HAP-1 (cell line): ENCODE results near the gene MTA1.

Source experiments
- DNase-seq, 2 experiments: peaks; one replicate each; pipeline ENCODE4 v3.0.0-alpha.2; 2016 to 2020; ENCODE audit warnings: low spot score in 2 of 2
- H3K27me3 ChIP-seq: fragments of 250-450 bp; sonication (Bioruptor Pico); 2 replicates; pipeline ENCODE4 v1.5.1; 2020; ENCODE audit warnings: low read depth, mild to moderate bottlenecking, moderate library complexity
- H3K36me3 ChIP-seq: fragments of 250-450 bp; sonication (Bioruptor Pico); replicated peaks from 2 replicates; pipeline ENCODE4 v1.5.1; 2020; ENCODE audit warnings: mild to moderate bottlenecking
- H3K4me1 ChIP-seq: fragments of 250-450 bp; sonication (Bioruptor Pico); 2 replicates; pipeline ENCODE4 v1.5.1; 2020; ENCODE audit warnings: mild to moderate bottlenecking
- H3K4me3 ChIP-seq: fragments of 250-450 bp; sonication (Bioruptor Pico); 2 replicates; pipeline ENCODE4 v1.5.1; 2020; ENCODE audit warnings: mild to moderate bottlenecking, moderate library complexity
- H3K9me3 ChIP-seq: fragments of 250-450 bp; sonication (Bioruptor Pico); 2 replicates; pipeline ENCODE4 v1.5.1; 2020; ENCODE audit warnings: mild to moderate bottlenecking, moderate library complexity
- in situ Hi-C: fragments of 300-500 bp; cut with MboI; formaldehyde crosslinking; loops from 3 replicates; pipeline ENCODE4 v1.14.3; 2020; ENCODE audit warnings: low sequenced_read_pairs, inconsistent platforms, mixed read lengths

MTA1 gene

GRCh38 chr14:105484069-105484996, 64.7 kb downstream of the MTA1 start:
- no peak for DNase-seq
- in situ Hi-C loops: no loop called here
- Histone ChIP-seq H3K27me3 (peaks cover 14% of the 10 kb centered on the region), H3K4me3 (no peak overlapping the region), H3K9me3 (no peaks in the 10 kb centered on the region), H3K36me3 (no peaks in the 10 kb centered on the region), H3K4me1 (peaks cover 20% of the 10 kb centered on the region)

- no peak for DNase-seq
- no peaks in the 10 kb centered on the region for H3K9me3 ChIP-seq
- H3K27me3 ChIP-seq: peaks cover 7% of the 10 kb centered on the region
- no peak overlapping the region for H3K4me3 ChIP-seq
- H3K36me3 ChIP-seq: no peaks in the 10 kb centered on the region
- peaks cover 23% of the 10 kb centered on the region for H3K4me1 ChIP-seq
- in situ Hi-C loops: no loop called here
Measured at GRCh38 chr14:105484997-105485393, 65.4 kb downstream of the MTA1 start.

GRCh38 chr14:105485739-105486162, 66.1 kb downstream of the MTA1 start:
- in situ Hi-C loops: no loop called here
- Histone ChIP-seq H3K4me1 (peaks cover 20% of the 10 kb centered on the region), H3K27me3 (no peaks in the 10 kb centered on the region), H3K4me3 (no peak overlapping the region), H3K9me3 (no peaks in the 10 kb centered on the region), H3K36me3 (no peaks in the 10 kb centered on the region)
- DNase-seq: peak; percentile 42 to 78

GRCh38 chr14:105486163-105486973, 66.7 kb downstream of the MTA1 start, which contains the start of gene CRIP1:
CRIP1 (plus strand) TSS chr14:105486886; CDS start chr14:105487260, 374 bp downstream.
- Histone ChIP-seq H3K4me1 (peaks cover 14% of the 10 kb centered on the region), H3K27me3 (no peaks in the 10 kb centered on the region)
- in situ Hi-C loops: no loop called here

GRCh38 chr14:105486974-105487448, 67.4 kb downstream of the MTA1 start:
- no peak overlapping the region for H3K4me3 ChIP-seq
- in situ Hi-C loops: no loop called here
- H3K27me3 ChIP-seq: no peaks in the 10 kb centered on the region
- peaks cover 2% of the 10 kb centered on the region; the same call in 1 of the 2 replicates for H3K36me3 ChIP-seq
- no peaks in the 10 kb centered on the region for H3K9me3 ChIP-seq
- peaks cover 10% of the 10 kb centered on the region for H3K4me1 ChIP-seq
- DNase-seq: no peak

More at GRCh38 chr14:105486163-105486973, 66.7 kb downstream of the MTA1 start, which contains the start of gene CRIP1:
- DNase-seq: no peak
- Histone ChIP-seq H3K9me3 (no peaks in the 10 kb centered on the region), H3K36me3 (no peaks in the 10 kb centered on the region; the same call in 1 of the 2 replicates), H3K4me3 (no peak within 1 kb of the TSS)

- Histone ChIP-seq H3K27me3 (no peaks in the 10 kb centered on the region), H3K4me3 (no peak overlapping the region), H3K4me1 (peaks cover 6% of the 10 kb centered on the region), H3K36me3 (peaks cover 7% of the 10 kb centered on the region; the same call in 1 of the 2 replicates), H3K9me3 (no peaks in the 10 kb centered on the region)
- in situ Hi-C loops: no loop called here
- DNase-seq: no peak
Measured at GRCh38 chr14:105487449-105487985, 67.9 kb downstream of the MTA1 start.

GRCh38 chr14:105487986-105488777, 68.6 kb downstream of the MTA1 start:
- Histone ChIP-seq H3K4me3 (no peak overlapping the region), H3K36me3 (peaks cover 7% of the 10 kb centered on the region; the same call in 1 of the 2 replicates), H3K27me3 (no peaks in the 10 kb centered on the region), H3K9me3 (no peaks in the 10 kb centered on the region), H3K4me1 (peaks cover 6% of the 10 kb centered on the region)
- DNase-seq: no peak
- in situ Hi-C loops: no loop called here

- DNase-seq: no peak
- Histone ChIP-seq H3K36me3 (peaks cover 7% of the 10 kb centered on the region; the same call in 1 of the 2 replicates), H3K9me3 (no peaks in the 10 kb centered on the region), H3K4me3 (peak overlapping the region; percentile 54), H3K4me1 (peaks cover 6% of the 10 kb centered on the region), H3K27me3 (no peaks in the 10 kb centered on the region)
- in situ Hi-C loops: no loop called here
Measured at GRCh38 chr14:105488781-105489541, 69.3 kb downstream of the MTA1 start.

- no peaks in the 10 kb centered on the region for H3K27me3 ChIP-seq
- DNase-seq: peak; percentile 87 to 93
- H3K9me3 ChIP-seq: no peaks in the 10 kb centered on the region
- peak overlapping the region; percentile 54 for H3K4me3 ChIP-seq
- in situ Hi-C loops: no loop called here
- peaks cover 6% of the 10 kb centered on the region for H3K4me1 ChIP-seq
- H3K36me3 ChIP-seq: peaks cover 12% of the 10 kb centered on the region; the same call in 1 of the 2 replicates
Measured at GRCh38 chr14:105489542-105490266, 70.1 kb downstream of the MTA1 start.

GRCh38 chr14:105490267-105490571, 70.6 kb downstream of the MTA1 start:
- no peaks in the 10 kb centered on the region for H3K9me3 ChIP-seq
- no peak for DNase-seq
- H3K4me1 ChIP-seq: peaks cover 6% of the 10 kb centered on the region
- no peaks in the 10 kb centered on the region for H3K27me3 ChIP-seq
- H3K4me3 ChIP-seq: peak overlapping the region; percentile 54
- in situ Hi-C loops: no loop called here
- H3K36me3 ChIP-seq: peaks cover 12% of the 10 kb centered on the region; the same call in 1 of the 2 replicates

GRCh38 chr14:105490572-105491365, 71.1 kb downstream of the MTA1 start, which contains the start of gene TEDC1:
TEDC1 (plus strand) TSS chr14:105491246; CDS start chr14:105491376, 130 bp downstream.
- peaks cover 6% of the 10 kb centered on the region for H3K4me1 ChIP-seq
- H3K4me3 ChIP-seq: peak within 1 kb of the TSS; percentile 66
- H3K36me3 ChIP-seq: peaks cover 12% of the 10 kb centered on the region; the same call in 1 of the 2 replicates
- no peaks in the 10 kb centered on the region for H3K27me3 ChIP-seq
- in situ Hi-C loops: no loop called here
- H3K9me3 ChIP-seq: no peaks in the 10 kb centered on the region
- DNase-seq: peak; percentile 99
